OCI-LY7 (cell line): ENCODE results near the gene INO80D.

Experiments
- CTCF ChIP-seq: fragments of 200-600 bp; sonication (generic); conservative IDR thresholded peaks from 2 replicates; pipeline ENCODE4 v1.5.1; 2014; ENCODE audit warnings: mild to moderate bottlenecking, antibody characterized with exemption, low read length, moderate library complexity, mixed read lengths
- EZH2phosphoT487 ChIP-seq: fragments of 200-600 bp; sonication (generic); IDR thresholded peaks from 2 replicates; pipeline ENCODE4 v1.6.1; 2018; ENCODE audit warnings: low read depth, borderline replicate concordance, mild to moderate bottlenecking, mixed run types, antibody characterized with exemption, low read length, moderate library complexity, mixed read lengths

GRCh38 chr2:206080927-206081326 lies 5.0 kb downstream of the INO80D start:
- TF ChIP-seq CTCF: no peak
- no peak for TF ChIP-seq EZH2phosphoT487
